Measurements from ENCODE around the gene C9orf40.
A peak's percentile ranks its signal among the peaks of the same experiment; 100 is the strongest.

Gene C9orf40

GRCh38 chr9:74946686-74947085, 6.0 kb downstream of the C9orf40 start:
- no peak for TF ChIP-seq CTCF (conservative IDR thresholded peaks at IDR 0.05; ENCODE audit: control insufficient read depth, insufficient read depth, low read depth, low read length)
- peak; percentile 14 for DNase-seq (ENCODE audit: low read depth)
- H3K4me3 ChIP-seq (ENCODE audit: control insufficient read depth, low read depth, low read length) = no peak overlapping the region

- no peak for TF ChIP-seq CTCF (conservative IDR thresholded peaks at IDR 0.05; ENCODE audit: control insufficient read depth, insufficient read depth, low read depth, low read length)
- H3K4me3 ChIP-seq (ENCODE audit: control insufficient read depth, low read depth, low read length) = no peak overlapping the region
- DNase-seq (ENCODE audit: low read depth) = peak; percentile 31
Measured at GRCh38 chr9:74942801-74943200, 9.9 kb downstream of the C9orf40 start.

- peak; percentile 1 for DNase-seq (ENCODE audit: low read depth)
- H3K4me3 ChIP-seq (ENCODE audit: control insufficient read depth, low read depth, low read length) = no peak overlapping the region
- TF ChIP-seq CTCF (conservative IDR thresholded peaks at IDR 0.05; ENCODE audit: control insufficient read depth, insufficient read depth, low read depth, low read length) = no peak
Measured at GRCh38 chr9:74940600-74940999, 12.1 kb downstream of the C9orf40 start.

GRCh38 chr9:74935008-74935407, 17.7 kb downstream of the C9orf40 start:
- DNase-seq (ENCODE audit: low read depth) = peak; percentile 24
- no peak overlapping the region for H3K4me3 ChIP-seq (ENCODE audit: control insufficient read depth, low read depth, low read length)
- TF ChIP-seq CTCF (conservative IDR thresholded peaks at IDR 0.05; ENCODE audit: control insufficient read depth, insufficient read depth, low read depth, low read length) = no peak

- no peak for TF ChIP-seq CTCF (conservative IDR thresholded peaks at IDR 0.05; ENCODE audit: control insufficient read depth, insufficient read depth, low read depth, low read length)
- H3K4me3 ChIP-seq (ENCODE audit: control insufficient read depth, low read depth, low read length) = no peak overlapping the region
- no peak for DNase-seq (ENCODE audit: low read depth)
Measured at GRCh38 chr9:74921737-74922136, 31.0 kb downstream of the C9orf40 start.

- no peak overlapping the region for H3K4me3 ChIP-seq (ENCODE audit: control insufficient read depth, low read depth, low read length)
- no peak for TF ChIP-seq CTCF (conservative IDR thresholded peaks at IDR 0.05; ENCODE audit: control insufficient read depth, insufficient read depth, low read depth, low read length)
- DNase-seq (ENCODE audit: low read depth) = peak; percentile 6
Measured at GRCh38 chr9:74920944-74921626, 31.6 kb downstream of the C9orf40 start.

GRCh38 chr9:74910036-74910435, 42.7 kb downstream of the C9orf40 start:
- DNase-seq (ENCODE audit: low read depth) = no peak
- H3K4me3 ChIP-seq (ENCODE audit: control insufficient read depth, low read depth, low read length) = no peak overlapping the region
- TF ChIP-seq CTCF (conservative IDR thresholded peaks at IDR 0.05; ENCODE audit: control insufficient read depth, insufficient read depth, low read depth, low read length) = no peak

Data from fibroblast of mammary gland (primary cell).